Peyer's patch (tissue), 4 donors: ENCODE results near the gene TMSB4Y.

Experiments
- CTCF ChIP-seq, 6 experiments: fragments of 450-650 bp in 4 of 6; fragments of 200-600 bp in 2 of 6; sonication (generic) in 1 of 6; IDR thresholded peaks; one replicate each; pipeline ENCODE4 v1.5.1; 2017 to 2019; ENCODE audit warnings: antibody characterized with exemption in 6 of 6, mild to moderate bottlenecking in 3 of 6, moderate library complexity in 1 of 6
- POLR2A ChIP-seq, 2 donors: fragments of 450-650 bp; IDR thresholded peaks; one replicate each; pipeline ENCODE4 v1.5.1; 2017; ENCODE audit warnings: antibody characterized with exemption in 2 of 2, mild to moderate bottlenecking in 2 of 2, moderate library complexity in 2 of 2

GRCh38 chrY:13664162-13664561, 39.5 kb upstream of the TMSB4Y start:
- TF ChIP-seq CTCF (IDR thresholded peaks at IDR 0.05) (no peak), POLR2A (IDR thresholded peaks at IDR 0.05) (no peak)
